HG02571 (cell line): ENCODE results near the gene INPP5A.
"Not testable (repeated sequence)": the region's sequence is repeated elsewhere in the genome, so short reads cannot be mapped to it uniquely, and the experiment has no call there.

Experiments used
- ATAC-seq: cut with Tn5 transposase; IDR thresholded peaks from one replicate; pipeline ENCODE4 v1.9.1; 2021; ENCODE audit warnings: mild to moderate bottlenecking, moderate library complexity; ENCODE audit not compliant: unreplicated experiment

The INPP5A gene

GRCh38 chr10:132825783-132826523, 288.4 kb downstream of the INPP5A start:
- ATAC-seq = not testable (repeated sequence)

- no peak for ATAC-seq
Observed at GRCh38 chr10:132826524-132827422, 289.2 kb downstream of the INPP5A start.

GRCh38 chr10:132827423-132827789, 289.8 kb downstream of the INPP5A start:
- no peak for ATAC-seq

GRCh38 chr10:132827861-132828539, 290.4 kb downstream of the INPP5A start:
- ATAC-seq = no peak

GRCh38 chr10:132828681-132829080, 291.1 kb downstream of the INPP5A start:
- ATAC-seq = no peak

- ATAC-seq = no peak
Observed at GRCh38 chr10:132829403-132829802, 291.8 kb downstream of the INPP5A start.

GRCh38 chr10:132832186-132832969, 294.8 kb downstream of the INPP5A start:
- ATAC-seq = no peak
